Measurements from ENCODE around the gene ARL14. TPM values are rescaled to one million over a fixed set of nuclear protein-coding genes. Genes with fewer than 3 reads are reported as not detected.

The ARL14 gene
- total RNA-seq, 2 experiments from 2014 or later, result not detected

DNA sequence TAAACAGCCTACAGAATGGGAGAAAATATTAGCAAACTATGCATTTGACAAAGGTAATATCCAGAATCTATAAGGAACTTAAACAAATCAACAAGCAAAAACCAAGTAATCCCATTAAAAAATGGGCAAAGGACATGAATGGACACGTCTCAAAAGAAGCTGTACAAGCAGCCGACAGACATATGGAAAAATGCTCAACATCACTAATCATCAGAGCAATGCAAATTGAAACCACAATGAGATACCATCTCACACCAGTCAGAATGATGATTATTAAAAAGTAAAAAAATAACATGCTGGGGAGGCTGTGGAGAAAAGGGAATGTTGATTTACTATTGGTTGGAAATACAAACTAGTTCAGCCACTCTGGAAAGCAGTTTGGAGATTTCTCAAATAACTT lies 48.4 kb downstream of the ARL14 start:
- intact Hi-C loops (cut with micrococcal nuclease), result no loop called here
- CTCF ChIA-PET, result no interaction called here
- ATAC-seq, result no peak
- Mint-ChIP-seq H3K36me3 (ENCODE audit: low read depth) (no peaks in the 10 kb centered on the region), H3K4me3 (no peak overlapping the region), H3K4me1 (ENCODE audit: low read depth) (no peaks in the 10 kb centered on the region), H3K9me3 (no peaks in the 10 kb centered on the region), H3K27me3 (peaks cover 11% of the 10 kb centered on the region), H3K27ac (no peak overlapping the region)
- no peak for DNase-seq
- no peak for TF ChIP-seq CTCF (IDR thresholded peaks at IDR 0.05)
- POLR2A ChIA-PET, result no interaction called here

Other genes with a start within 250 kb of the ARL14 start
- gene TRIM59, start 227.4 kb upstream of the ARL14 start, total RNA-seq, result 10 to 100 TPM; 27.0 to 27.8 TPM
- 10 to 100 TPM; 50.6 to 51.0 TPM for gene KPNA4, start 111.6 kb upstream of the ARL14 start, total RNA-seq
- gene PPM1L, start 79.1 kb downstream of the ARL14 start, total RNA-seq, result 1 to 10 TPM; 2.6 to 2.7 TPM